GM12801 (cell line): ENCODE results near the gene SLC35E3.

Experiments used
- TF ChIP-seq, protein P1 (sequence below): IDR thresholded peaks from one replicate; pipeline ENCODE4 v1.5.1; 2011; ENCODE audit warnings: control low read depth; ENCODE audit not compliant: insufficient read length; ENCODE audit errors: extremely low read depth

The SLC35E3 gene

DNA sequence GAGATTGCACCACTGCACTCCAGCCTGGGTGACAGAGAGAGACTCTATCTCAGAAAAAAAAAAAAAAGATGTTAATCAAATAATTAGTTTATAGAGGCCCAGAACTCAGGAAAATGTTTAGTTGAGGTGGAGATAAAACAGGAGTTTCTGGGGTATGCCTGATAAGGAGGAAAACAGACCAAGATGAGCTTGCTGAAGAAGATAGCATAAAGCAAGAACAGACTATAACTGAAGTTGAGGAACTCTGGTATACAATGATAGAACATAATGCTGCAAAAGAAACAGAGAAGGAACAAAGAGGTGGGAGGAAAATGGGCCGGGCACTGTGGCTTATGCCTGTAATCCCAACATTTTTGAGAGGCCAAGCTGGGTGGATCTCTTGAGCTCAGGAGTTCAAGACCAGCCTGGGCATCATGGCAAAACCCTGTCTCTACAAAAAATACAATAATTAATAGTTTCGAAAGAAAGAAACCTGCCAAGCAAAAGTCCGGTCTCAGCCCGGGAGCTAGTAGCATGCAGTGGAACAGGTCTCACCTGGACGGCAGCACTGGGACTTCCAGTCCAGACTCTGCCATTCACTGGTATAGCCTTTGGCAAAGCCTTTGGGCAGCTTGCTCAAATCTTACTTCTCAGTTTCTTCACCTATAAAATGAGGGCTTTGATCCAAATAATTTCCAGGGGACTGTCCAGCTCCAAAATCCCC lies 25.4 kb downstream of the SLC35E3 start:
- TF ChIP-seq, protein P1, sequence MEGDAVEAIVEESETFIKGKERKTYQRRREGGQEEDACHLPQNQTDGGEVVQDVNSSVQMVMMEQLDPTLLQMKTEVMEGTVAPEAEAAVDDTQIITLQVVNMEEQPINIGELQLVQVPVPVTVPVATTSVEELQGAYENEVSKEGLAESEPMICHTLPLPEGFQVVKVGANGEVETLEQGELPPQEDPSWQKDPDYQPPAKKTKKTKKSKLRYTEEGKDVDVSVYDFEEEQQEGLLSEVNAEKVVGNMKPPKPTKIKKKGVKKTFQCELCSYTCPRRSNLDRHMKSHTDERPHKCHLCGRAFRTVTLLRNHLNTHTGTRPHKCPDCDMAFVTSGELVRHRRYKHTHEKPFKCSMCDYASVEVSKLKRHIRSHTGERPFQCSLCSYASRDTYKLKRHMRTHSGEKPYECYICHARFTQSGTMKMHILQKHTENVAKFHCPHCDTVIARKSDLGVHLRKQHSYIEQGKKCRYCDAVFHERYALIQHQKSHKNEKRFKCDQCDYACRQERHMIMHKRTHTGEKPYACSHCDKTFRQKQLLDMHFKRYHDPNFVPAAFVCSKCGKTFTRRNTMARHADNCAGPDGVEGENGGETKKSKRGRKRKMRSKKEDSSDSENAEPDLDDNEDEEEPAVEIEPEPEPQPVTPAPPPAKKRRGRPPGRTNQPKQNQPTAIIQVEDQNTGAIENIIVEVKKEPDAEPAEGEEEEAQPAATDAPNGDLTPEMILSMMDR = no peak

DNA sequence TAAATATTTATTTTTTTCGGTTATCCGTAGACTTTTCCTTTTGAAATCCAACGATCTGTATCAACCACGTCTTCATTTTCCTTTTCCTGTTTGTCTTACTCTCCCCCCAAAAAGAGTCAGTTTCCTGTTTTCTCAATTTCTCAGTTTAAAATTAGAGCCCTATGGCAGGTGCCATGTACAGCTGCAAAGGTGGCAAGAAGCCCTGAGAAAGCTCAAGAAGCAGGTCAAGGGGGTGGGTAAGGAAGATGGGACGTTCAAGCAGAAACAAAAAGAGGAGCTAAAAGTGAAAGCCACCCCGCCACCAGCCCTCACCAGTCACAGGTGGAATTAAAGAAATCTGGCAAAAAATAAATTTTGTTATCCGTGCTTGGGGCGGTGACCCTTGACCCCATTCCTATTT lies 26.7 kb downstream of the SLC35E3 start:
- TF ChIP-seq, protein P1 = no peak

DNA sequence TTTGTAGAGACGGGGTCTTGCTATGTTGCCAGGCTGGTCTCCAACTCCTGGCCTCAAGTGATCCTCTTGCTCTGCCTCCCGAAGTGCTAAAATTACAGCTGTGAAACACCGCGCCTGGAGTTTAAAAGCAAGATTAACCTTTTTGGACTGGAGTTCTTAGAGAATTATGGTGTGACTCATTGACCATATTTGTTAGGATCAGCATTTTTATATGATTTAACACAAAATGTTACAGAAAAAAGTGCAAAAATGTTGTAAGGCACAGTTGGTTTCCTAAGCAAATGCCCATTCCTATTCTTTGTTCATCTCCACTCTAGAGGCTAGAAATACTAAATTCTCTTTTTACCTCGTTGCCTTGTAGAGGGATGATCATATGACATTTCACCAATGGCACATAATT lies 27.6 kb downstream of the SLC35E3 start:
- TF ChIP-seq, protein P1 = no peak

DNA sequence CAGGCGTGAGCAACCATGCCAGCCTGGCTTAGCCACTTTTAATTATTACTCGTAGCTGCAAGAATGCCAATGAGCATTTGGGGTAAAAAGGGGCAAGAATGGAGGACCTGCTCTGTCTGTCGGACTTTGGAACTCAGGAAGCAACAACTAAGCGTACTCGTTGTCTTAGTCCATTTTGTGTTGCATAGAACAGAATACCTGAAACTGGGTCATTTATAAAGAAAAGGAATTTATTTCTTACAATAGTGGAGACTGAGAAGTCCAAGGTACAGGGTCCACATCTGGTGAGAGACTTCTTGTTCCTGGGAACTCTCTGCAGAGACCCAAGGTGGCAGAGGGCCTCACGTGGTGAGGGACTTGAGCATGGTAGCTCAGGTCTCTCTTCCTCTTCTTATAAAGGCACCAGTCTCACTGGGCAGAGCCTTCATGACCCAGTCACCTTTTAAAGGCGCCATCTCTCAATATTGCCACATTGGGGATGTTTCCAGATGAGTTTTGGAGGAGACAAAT lies 29.2 kb downstream of the SLC35E3 start:
- TF ChIP-seq, protein P1 = no peak

DNA sequence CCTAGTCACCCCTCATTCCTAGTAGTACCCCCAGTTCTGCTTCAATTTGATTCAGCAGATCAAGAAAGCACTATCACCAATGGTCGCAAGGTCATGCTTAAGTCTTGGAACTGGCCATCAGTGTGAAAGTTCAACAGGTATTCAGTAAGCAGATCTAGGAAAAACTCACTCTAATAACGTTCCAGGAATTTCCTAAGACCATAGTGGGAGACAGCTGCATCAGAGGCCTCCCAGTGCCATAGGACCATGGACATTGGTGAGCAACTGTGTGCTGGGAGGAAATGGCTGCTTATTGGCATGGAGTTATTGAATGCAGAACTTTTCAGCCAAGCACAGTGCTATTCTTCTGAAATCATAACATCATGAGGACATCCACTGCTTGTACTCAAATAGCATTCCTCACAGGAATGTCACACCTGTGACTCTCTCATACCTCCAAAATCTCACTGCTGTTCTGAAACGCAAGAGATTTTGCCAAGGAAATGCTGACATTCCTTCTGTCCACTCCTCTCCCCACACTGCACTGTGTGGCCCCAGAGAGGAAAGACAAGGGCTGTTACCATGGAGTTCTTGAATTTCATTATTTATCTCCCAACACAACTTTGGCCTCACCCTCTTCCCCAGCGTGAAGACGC lies 31.1 kb downstream of the SLC35E3 start:
- TF ChIP-seq, protein P1 = no peak

DNA sequence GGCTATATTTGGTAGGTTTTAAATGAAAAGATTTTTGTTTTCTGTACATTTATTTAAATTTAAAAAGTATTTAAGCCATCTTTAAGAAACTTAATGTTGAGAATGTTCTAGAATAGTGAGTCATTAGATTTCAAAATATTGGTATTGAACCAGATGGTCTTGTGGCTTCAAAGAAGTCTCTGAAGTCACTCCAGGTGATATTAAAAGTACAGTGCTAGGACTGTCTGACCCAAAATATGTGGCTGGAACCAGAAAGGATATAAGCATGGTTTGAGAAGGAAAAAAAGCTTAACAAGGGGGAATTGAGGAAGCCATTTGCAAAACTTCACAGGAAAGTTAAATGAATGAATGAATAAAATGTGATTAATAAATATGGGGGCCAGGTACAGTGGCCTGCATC lies 33.3 kb downstream of the SLC35E3 start:
- TF ChIP-seq, protein P1 = no peak

DNA sequence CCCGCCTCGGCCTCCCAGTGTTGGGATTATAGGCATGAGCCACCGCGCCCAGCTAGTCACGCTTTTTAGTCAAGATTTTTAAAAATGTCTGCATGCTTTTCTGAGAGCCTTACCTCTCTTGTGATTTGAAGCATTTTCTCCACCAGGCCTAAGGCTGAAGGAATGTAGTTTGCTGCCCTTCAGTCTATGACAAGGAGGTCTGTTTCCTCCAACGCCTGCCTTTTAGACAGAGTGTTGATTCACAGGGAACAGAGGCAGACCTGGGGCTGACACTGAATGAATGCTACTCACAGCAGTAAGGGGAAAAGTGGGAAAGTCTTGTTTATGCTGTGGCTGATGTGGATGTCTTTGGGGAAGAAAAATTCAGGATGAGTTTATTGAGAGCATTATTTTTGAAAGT lies 34.8 kb downstream of the SLC35E3 start:
- TF ChIP-seq, protein P1 = no peak
